H1 (cell line): ENCODE results near the gene RND2. TPM values are rescaled to one million over a fixed set of nuclear protein-coding genes. Genes with fewer than 3 reads are reported as not detected.

ENCODE experiments used
- PHF8 ChIP-seq: fragments of 200-600 bp; sonication (generic); conservative IDR thresholded peaks from 2 replicates; pipeline ENCODE4 v1.7.1; 2012; ENCODE audit warnings: low read depth, mild to moderate bottlenecking, inconsistent platforms, low read length, moderate library complexity
- polyA plus RNA-seq, 7 experiments: library from polyadenylated mRNA; depleted of rRNA in 3 of 7; stranded (reverse) in 5 of 7; unstranded in 2 of 7; fragments of >200 nt in 5 of 7; fragments of 200-250 nt in 2 of 7; gene quantifications; 1 replicate in 5 of 7; 2 replicates in 1 of 7; 4 replicates in 1 of 7; pipeline versions ENCODE4 v1.2.1 to v1.2.3, GENCODE V29; 2011 to 2013; ENCODE audit warnings: missing spikeins in 2 of 7, mixed read lengths in 2 of 7
- total RNA-seq: library from RNA; stranded (reverse); fragmentation: NEBNext Ultra II Directional; extraction: Animal tissue kit (Norgen Biotek cat#: 25700); gene quantifications from 2 replicates; pipeline ENCODE4 v1.2.1, GENCODE V29; 2021

Gene RND2
- total and polyA plus RNA-seq, 2 of the 8 experiments (the other 6 are each of a cell fraction or from before 2014, with no cell fraction given), result 51.3 to 61.4 TPM

DNA sequence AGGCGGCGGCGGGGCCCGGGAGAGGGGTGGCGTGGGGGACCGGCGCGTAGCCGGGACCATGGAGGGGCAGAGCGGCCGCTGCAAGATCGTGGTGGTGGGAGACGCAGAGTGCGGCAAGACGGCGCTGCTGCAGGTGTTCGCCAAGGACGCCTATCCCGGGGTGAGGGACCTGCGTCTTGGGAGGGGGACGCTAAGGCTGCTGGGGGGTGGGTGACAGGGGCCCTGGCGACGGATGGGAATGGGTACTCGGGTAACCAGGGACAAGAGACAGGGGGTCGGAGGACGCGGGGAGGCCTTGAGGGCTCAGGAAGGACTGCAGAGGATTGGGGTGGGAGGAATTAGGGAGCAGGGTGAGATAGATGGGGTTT, 243 bp downstream of the RND2 start (continued):
- TF ChIP-seq PHF8, result 0 out of 2 replicates have a peak, but pooled peaks have one; percentile 19
